ENCODE data around the gene AP3S2.
"Not testable (repeated sequence)": the region's sequence is repeated elsewhere in the genome, so short reads cannot be mapped to it uniquely, and the experiment has no call there.

The AP3S2 gene

GRCh38 chr15:89834465-89835175 is 59.2 kb downstream of the AP3S2 start:
- DNase-seq (ENCODE audit: low read depth): not testable (repeated sequence)

DNA sequence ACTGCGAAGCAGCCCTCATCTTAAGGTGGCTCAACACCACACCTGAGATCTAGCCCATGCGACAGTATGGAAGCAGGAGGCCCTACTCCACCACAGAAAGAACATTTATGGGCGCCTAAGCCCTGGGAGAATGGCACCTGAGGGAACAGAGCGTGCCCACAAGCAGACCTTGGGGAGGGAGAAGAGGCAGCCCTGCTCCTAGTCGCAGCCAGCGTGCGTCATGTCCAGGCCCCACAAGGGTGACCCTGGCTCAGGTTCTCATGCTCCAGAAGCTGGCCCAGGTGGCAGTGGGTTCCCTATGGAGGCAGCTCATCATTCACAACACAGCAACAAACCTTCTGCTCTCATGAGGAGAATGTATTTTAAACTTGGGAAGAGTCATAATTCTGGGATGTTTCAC is 59.8 kb downstream of the AP3S2 start:
- no peak for DNase-seq (ENCODE audit: low read depth)

DNA sequence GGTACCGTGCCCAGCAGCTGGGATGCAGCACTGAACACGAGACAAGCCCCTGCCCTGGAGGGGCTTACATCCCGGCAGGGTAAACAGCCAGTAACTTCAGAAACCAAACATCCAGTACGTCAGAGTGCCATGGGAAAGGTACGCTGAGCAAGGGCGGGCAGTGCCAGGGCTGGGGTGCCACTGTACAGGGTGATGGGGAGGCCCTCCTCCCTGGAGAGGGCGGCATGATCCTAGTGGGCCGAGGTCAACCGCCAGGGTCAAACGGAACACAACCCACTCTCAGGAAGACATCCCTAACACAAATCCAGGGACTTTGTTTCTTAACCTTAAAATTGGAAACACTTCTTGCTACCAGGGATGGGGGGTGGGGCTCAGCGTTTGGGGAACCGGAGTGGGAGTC is 63.2 kb downstream of the AP3S2 start:
- DNase-seq (ENCODE audit: low read depth): no peak

GRCh38 chr15:89829616-89830440 is 64.0 kb downstream of the AP3S2 start:
- DNase-seq (ENCODE audit: low read depth): no peak

GRCh38 chr15:89829161-89829560 is 64.6 kb downstream of the AP3S2 start:
- DNase-seq (ENCODE audit: low read depth): no peak

DNA sequence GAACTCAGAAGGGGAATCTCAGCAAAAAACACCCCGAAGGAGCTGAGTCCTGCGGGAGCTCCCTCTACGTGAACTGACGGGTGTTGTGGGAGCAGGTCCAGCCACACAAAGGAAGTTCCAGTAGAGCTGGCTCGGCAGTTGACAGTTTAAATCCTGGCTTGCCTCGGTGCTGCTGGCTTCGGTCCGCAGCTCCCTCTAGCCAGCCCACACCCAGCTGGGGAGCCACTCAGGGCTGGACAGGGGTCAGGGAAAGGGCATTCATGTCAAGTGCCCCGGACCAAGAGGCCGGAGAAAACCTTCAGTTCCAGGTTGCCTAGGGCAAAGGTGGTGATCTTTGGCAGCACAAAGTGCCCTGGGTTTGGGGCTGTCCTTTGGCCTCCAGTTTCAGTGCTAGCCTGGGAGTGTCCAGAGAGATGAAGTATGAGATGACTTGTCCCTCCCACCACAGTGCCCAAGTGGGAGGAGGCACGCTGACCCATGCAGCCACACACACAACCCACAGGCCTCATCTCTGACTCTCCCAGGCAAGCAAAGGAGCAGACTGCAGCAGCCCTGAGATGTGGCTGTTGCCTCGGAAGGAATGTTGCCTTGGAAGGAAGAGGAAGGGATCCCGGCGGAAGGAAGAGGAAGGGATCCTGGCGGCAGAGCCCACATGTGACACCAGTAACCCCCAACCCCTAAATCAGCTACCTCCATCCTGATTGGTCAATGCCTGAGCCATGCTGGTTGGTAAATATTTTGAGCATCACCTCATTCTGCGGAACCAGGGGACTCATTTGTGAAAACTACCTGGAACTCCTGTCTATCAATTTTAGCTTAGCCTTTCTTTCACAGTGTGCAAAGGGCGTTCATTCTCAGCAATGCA is 65.3 kb downstream of the AP3S2 start:
- DNase-seq (ENCODE audit: low read depth): no peak

- no peak for DNase-seq (ENCODE audit: low read depth)
Observed at GRCh38 chr15:89827829-89828228, 66.0 kb downstream of the AP3S2 start.

- no peak for DNase-seq (ENCODE audit: low read depth)
Observed at GRCh38 chr15:89826671-89827655, 66.8 kb downstream of the AP3S2 start.

- no peak for DNase-seq (ENCODE audit: low read depth)
Observed at GRCh38 chr15:89825271-89825940, 68.4 kb downstream of the AP3S2 start.

GRCh38 chr15:89824607-89824867 is 69.3 kb downstream of the AP3S2 start:
- no peak for DNase-seq (ENCODE audit: low read depth)

DNA sequence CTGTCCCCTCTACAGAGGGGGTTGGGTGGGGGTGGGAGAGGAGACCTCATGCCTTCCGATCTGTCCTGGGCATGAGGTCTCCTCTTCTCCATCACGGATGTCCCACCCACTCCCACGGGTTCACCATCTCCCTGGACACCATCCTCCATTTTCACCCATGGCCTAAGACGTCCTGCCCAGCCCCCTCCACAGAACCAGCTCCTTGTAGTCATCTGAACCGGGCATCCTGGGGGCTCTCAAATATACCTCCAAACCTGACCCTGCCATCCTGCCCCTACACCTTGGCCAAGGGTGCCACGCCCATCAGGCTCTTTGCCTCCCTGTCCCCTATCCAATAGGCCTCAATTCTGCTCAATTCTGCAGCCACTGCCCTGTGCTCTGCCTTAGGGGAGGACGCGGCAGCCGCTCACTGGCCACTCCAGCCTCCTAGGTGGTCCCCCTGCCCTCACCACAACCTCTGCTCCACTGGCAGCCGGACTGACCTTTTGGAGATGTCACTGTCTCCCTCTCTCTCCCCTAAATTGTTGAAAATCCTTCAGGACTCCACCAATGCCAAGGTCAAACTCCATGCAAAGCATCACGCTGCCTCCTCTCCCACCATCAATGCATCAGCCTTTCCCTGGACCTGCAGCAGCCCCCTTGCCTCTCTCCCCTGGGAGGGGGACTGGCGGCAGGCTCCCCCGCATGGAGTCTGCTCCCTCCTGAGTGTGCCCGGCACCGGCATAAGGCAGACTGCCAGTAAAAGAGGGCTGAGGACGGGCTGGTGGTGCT is 69.8 kb downstream of the AP3S2 start:
- DNase-seq (ENCODE audit: low read depth): no peak

GRCh38 chr15:89822951-89823711 is 70.7 kb downstream of the AP3S2 start:
- DNase-seq (ENCODE audit: low read depth): no peak

DNA sequence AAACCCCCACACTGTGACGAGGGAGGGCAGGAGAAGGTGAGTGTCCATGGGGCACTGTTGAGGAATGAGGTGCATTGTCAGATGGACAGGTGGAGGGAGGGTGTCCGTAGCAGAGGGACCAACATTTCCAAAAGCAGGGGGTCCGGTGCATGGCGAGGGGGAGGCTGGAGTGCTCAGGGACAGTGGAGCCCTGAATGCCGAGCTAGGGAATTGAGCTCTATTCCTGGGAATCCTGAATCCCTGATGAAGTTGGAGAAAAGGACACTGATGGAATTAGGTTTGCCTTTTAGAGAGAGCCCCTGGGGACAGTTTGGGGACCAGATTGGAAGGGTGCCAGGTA is 71.2 kb downstream of the AP3S2 start:
- DNase-seq (ENCODE audit: low read depth): no peak

GRCh38 chr15:89822026-89822425 is 71.8 kb downstream of the AP3S2 start:
- no peak for DNase-seq (ENCODE audit: low read depth)

DNA sequence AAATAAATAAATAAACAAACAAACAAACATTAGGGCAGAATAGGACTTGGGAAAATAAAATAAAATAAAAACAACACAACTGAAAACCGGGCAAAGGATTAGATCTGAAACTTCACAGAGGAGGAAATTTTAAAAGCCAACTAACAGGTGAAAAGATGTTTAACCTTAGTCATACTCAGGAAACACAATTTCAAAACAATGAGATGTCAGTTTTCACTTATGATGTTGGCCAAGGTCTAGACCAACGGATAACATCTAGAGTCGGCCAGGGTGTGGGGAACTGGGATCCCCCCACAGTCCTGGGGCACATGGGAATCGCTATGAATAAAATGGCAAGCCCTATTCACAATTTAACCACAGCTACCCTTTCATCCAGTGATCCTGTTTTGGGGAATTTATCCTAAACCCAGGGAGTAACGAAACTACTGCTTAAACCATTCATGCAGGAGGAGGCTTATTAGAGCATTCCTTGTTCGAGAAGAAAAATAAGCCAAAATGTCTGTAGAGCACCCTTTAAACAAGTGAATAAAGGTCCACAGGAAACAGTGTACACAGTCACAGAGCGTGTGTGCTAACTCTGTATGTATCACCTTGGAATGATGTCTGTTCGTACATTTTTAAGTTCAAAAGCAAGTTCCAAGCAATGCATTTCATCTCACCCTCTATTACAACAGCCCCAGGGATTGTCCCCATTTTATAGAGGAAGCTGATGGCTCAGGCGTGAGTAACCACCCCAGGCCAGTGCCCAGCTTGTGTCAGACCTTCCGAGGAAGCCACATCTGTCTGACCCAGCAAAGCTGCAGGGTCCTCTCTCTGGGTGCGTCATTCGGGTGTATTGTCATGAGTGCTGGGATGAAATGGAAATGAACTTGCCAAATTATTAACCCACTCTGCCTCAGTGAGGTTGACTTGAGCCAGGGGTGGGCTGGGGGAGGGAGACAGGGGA is 72.9 kb downstream of the AP3S2 start:
- no peak for DNase-seq (ENCODE audit: low read depth)

DNA sequence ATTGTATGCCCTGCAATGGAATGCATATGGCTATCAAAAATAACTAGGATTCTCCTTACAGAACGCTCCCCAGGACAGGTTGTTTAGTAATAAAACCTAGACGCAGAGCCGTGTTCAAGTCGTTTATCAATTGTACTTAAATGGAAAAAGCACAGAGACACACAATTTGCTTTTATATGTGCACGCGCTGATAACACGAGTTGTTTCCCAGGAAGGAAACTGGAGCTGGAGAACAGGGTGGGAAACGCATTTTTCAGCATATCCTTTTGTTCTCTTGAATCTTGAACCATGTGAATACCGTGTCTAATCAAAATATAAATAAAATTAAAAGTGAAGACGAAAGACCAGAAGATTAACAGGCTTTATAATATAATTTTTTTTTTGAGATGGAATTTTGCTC is 75.5 kb downstream of the AP3S2 start:
- no peak for DNase-seq (ENCODE audit: low read depth)

DNA sequence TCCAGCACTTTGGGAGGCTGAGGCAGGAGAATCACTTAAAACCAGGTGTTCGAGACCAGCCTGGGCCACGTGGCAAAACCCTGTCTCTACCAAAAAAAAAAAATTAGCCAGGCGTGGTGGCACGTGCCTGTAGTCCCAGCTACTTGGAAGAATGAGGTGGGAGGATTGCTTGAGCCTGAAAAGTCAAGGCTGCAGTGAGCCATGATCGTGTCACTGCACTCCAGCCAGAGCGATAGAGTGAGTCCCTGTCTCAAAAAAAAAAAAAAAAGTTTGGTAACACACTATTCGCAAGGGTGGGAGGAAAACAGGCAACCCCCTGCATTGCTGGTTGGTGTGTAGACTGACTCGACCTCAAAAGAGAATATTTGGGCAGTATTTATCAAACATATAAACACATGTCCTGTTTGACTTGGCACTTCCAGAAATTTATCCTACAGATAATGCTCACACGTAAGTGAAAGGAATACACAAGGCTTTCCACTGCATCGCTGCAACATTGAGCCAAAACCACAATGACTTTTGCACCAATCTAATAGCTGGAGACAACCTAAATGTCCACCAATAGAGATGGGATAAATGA is 76.0 kb downstream of the AP3S2 start:
- no peak for DNase-seq (ENCODE audit: low read depth)

- no peak for DNase-seq (ENCODE audit: low read depth)
Observed at GRCh38 chr15:89815769-89816168, 78.0 kb downstream of the AP3S2 start.
